WTC11 (cell line): Measurements from ENCODE around the gene TSEN54. TPM values are rescaled to one million over a fixed set of nuclear protein-coding genes. Genes with fewer than 3 reads are reported as not detected.

ENCODE experiments used
- EMX1 ChIP-seq: fragments of 250-450 bp; sonication (Bioruptor Pico); IDR thresholded peaks from 2 replicates; pipeline ENCODE4 v1.8.0; 2021; ENCODE audit warnings: mild to moderate bottlenecking
- FOXP1 ChIP-seq: sonication (generic); formaldehyde crosslinking; IDR thresholded peaks from 2 replicates; pipeline ENCODE4 v1.8.0; 2022; ENCODE audit warnings: missing genetic modification reagents, mild to moderate bottlenecking, moderate library complexity, borderline replicate concordance
- JAZF1 ChIP-seq: fragments of 250-450 bp; sonication (Bioruptor Pico); IDR thresholded peaks from 2 replicates; pipeline ENCODE4 v1.9.0; 2021; ENCODE audit warnings: moderate library complexity, mild to moderate bottlenecking, inconsistent platforms
- KAT7 ChIP-seq: sonication (generic); formaldehyde crosslinking; IDR thresholded peaks from 2 replicates; pipeline ENCODE4 v1.8.1; 2023; ENCODE audit warnings: missing genetic modification reagents, mild to moderate bottlenecking, borderline replicate concordance
- NFE2L1 ChIP-seq: sonication (generic); formaldehyde crosslinking; IDR thresholded peaks from 2 replicates; pipeline ENCODE4 v1.8.1; 2023; ENCODE audit warnings: missing genetic modification reagents
- NR2C2 ChIP-seq: sonication (generic); formaldehyde crosslinking; IDR thresholded peaks from 2 replicates; pipeline ENCODE4 v1.8.0; 2022; ENCODE audit warnings: mild to moderate bottlenecking, missing genetic modification reagents
- OVOL2 ChIP-seq: fragments of 250-450 bp; sonication (Bioruptor Pico); IDR thresholded peaks from 2 replicates; pipeline ENCODE4 v1.9.0; 2021; ENCODE audit warnings: mild to moderate bottlenecking, borderline replicate concordance
- RELA ChIP-seq: sonication (generic); formaldehyde crosslinking; IDR thresholded peaks from 2 replicates; pipeline ENCODE4 v1.8.1; 2022; ENCODE audit warnings: missing genetic modification reagents, mild to moderate bottlenecking, borderline replicate concordance
- SMAD4 ChIP-seq: sonication (generic); formaldehyde crosslinking; IDR thresholded peaks from 2 replicates; pipeline ENCODE4 v1.8.0; 2022; ENCODE audit warnings: mild to moderate bottlenecking, missing genetic modification reagents
- SP1 ChIP-seq: sonication (generic); formaldehyde crosslinking; conservative IDR thresholded peaks from 2 replicates; pipeline ENCODE4 v1.8.1; 2022; ENCODE audit warnings: missing genetic modification reagents
- ZNF317 ChIP-seq: sonication (generic); formaldehyde crosslinking; IDR thresholded peaks from 2 replicates; pipeline ENCODE4 v1.8.1; 2023; ENCODE audit warnings: low read depth, mild to moderate bottlenecking, moderate library complexity, missing genetic modification reagents, borderline replicate concordance
- ZNF416 ChIP-seq: fragments of 250-450 bp; sonication (Bioruptor Pico); IDR thresholded peaks from 2 replicates; pipeline ENCODE4 v1.9.0; 2021; ENCODE audit warnings: mild to moderate bottlenecking, inconsistent platforms
- total RNA-seq: library from RNA; stranded (reverse); gene quantifications from 3 replicates; pipeline ENCODE4 v1.2.3, GENCODE V29; 2021
- TF ChIP-seq, protein P1 (sequence below): fragments of 250-450 bp; sonication (Bioruptor Pico); IDR thresholded peaks from 2 replicates; pipeline ENCODE4 v1.9.0; 2021; ENCODE audit warnings: mild to moderate bottlenecking
- TF ChIP-seq, protein P2 (sequence below): sonication (generic); formaldehyde crosslinking; IDR thresholded peaks from 2 replicates; pipeline ENCODE4 v1.8.1; 2022; ENCODE audit warnings: low read depth, missing genetic modification reagents, borderline replicate concordance
- TF ChIP-seq, protein P3 (sequence below): fragments of 250-450 bp; sonication (Bioruptor Pico); IDR thresholded peaks from 2 replicates; pipeline ENCODE4 v1.9.0; 2021; ENCODE audit warnings: mild to moderate bottlenecking
- TF ChIP-seq, protein P4 (sequence below): sonication (generic); formaldehyde crosslinking; conservative IDR thresholded peaks from 2 replicates; pipeline ENCODE4 v1.8.1; 2022; ENCODE audit warnings: mild to moderate bottlenecking, missing genetic modification reagents
- TF ChIP-seq, protein P5 (sequence below): fragments of 200-600 bp; IDR thresholded peaks from 2 replicates; pipeline ENCODE4 v1.8.0; 2022; ENCODE audit warnings: antibody characterized with exemption
- TF ChIP-seq, protein P6 (sequence below): sonication (generic); formaldehyde crosslinking; conservative IDR thresholded peaks from 2 replicates; pipeline ENCODE4 v1.8.1; 2023; ENCODE audit warnings: mild to moderate bottlenecking, low read depth, missing genetic modification reagents, moderate library complexity
- TF ChIP-seq, protein P7 (sequence below): sonication (generic); formaldehyde crosslinking; IDR thresholded peaks from 2 replicates; pipeline ENCODE4 v1.8.1; 2023; ENCODE audit warnings: mild to moderate bottlenecking, missing genetic modification reagents, borderline replicate concordance
- TF ChIP-seq, protein P8 (sequence below): fragments of 250-450 bp; sonication (Bioruptor Pico); conservative IDR thresholded peaks from 2 replicates; pipeline ENCODE4 v1.9.0; 2021; ENCODE audit warnings: mild to moderate bottlenecking
- TF ChIP-seq, protein P9 (sequence below): fragments of 250-450 bp; sonication (Bioruptor Pico); IDR thresholded peaks from 2 replicates; pipeline ENCODE4 v1.9.0; 2021; ENCODE audit warnings: moderate library complexity, mild to moderate bottlenecking, inconsistent platforms, borderline replicate concordance

TSEN54 gene
- total RNA-seq, 1 experiment from 2014 or later: 53.4 TPM

DNA sequence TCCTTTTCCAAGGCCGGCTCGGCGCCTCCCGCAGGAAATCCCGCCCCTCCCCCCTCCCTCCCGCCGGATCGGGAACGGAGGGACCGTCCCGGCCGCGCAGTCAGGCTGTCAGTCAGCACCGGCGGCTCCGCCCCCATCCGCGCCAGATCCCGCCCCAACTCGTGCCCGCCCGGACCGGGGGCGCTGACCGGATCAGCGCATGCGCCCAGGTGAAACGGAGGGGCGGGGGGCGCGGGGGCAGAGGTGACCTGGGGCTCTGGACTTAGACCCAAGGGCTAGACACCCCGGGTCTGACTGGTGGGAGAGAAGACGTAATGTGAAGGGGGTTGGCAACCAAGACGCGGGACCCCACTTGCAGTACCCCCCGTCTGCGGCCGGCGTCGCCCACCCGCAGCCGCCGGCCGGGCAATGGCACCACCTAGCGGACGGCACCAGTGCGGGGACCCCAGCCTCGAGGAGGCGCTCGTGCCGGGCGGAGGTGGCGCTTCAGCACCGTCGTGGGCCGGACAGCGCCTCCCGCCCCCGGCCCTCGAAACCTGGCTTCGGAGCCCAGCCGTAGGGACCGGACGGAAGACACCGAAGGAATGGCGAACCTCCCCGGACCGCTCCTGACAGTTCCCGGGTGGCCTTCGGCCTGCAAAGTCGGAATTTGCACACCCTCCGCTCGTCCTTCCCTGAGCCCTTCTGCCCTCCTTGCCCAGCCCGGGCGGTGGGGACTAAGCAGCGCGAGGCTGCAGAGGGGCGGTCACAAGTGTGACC, 653 bp upstream of the TSEN54 start, which contains the start of gene CASKIN2 (continued):
- TF ChIP-seq, protein P1, sequence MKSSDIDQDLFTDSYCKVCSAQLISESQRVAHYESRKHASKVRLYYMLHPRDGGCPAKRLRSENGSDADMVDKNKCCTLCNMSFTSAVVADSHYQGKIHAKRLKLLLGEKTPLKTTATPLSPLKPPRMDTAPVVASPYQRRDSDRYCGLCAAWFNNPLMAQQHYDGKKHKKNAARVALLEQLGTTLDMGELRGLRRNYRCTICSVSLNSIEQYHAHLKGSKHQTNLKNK (CRISPR knock-in tag): no peak
- TF ChIP-seq, protein P2, sequence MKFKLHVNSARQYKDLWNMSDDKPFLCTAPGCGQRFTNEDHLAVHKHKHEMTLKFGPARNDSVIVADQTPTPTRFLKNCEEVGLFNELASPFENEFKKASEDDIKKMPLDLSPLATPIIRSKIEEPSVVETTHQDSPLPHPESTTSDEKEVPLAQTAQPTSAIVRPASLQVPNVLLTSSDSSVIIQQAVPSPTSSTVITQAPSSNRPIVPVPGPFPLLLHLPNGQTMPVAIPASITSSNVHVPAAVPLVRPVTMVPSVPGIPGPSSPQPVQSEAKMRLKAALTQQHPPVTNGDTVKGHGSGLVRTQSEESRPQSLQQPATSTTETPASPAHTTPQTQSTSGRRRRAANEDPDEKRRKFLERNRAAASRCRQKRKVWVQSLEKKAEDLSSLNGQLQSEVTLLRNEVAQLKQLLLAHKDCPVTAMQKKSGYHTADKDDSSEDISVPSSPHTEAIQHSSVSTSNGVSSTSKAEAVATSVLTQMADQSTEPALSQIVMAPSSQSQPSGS (CRISPR knock-in tag): 0 out of 2 replicates have a peak, but pooled peaks have one; percentile 44
- TF ChIP-seq EMX1: no peak
- TF ChIP-seq, protein P3, sequence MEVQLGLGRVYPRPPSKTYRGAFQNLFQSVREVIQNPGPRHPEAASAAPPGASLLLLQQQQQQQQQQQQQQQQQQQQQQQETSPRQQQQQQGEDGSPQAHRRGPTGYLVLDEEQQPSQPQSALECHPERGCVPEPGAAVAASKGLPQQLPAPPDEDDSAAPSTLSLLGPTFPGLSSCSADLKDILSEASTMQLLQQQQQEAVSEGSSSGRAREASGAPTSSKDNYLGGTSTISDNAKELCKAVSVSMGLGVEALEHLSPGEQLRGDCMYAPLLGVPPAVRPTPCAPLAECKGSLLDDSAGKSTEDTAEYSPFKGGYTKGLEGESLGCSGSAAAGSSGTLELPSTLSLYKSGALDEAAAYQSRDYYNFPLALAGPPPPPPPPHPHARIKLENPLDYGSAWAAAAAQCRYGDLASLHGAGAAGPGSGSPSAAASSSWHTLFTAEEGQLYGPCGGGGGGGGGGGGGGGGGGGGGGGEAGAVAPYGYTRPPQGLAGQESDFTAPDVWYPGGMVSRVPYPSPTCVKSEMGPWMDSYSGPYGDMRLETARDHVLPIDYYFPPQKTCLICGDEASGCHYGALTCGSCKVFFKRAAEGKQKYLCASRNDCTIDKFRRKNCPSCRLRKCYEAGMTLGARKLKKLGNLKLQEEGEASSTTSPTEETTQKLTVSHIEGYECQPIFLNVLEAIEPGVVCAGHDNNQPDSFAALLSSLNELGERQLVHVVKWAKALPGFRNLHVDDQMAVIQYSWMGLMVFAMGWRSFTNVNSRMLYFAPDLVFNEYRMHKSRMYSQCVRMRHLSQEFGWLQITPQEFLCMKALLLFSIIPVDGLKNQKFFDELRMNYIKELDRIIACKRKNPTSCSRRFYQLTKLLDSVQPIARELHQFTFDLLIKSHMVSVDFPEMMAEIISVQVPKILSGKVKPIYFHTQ (CRISPR knock-in tag): no peak
- no peak for TF ChIP-seq JAZF1 (CRISPR knock-in tag)
- TF ChIP-seq, protein P4, sequence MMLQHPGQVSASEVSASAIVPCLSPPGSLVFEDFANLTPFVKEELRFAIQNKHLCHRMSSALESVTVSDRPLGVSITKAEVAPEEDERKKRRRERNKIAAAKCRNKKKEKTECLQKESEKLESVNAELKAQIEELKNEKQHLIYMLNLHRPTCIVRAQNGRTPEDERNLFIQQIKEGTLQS (CRISPR knock-in tag): peak; percentile 72; the same call in 1 of the 2 replicates
- peak; percentile 89; the same call in 1 of the 2 replicates for TF ChIP-seq SMAD4
- peak; percentile 51 for TF ChIP-seq SP1 (CRISPR knock-in tag)
- TF ChIP-seq, protein P5, sequence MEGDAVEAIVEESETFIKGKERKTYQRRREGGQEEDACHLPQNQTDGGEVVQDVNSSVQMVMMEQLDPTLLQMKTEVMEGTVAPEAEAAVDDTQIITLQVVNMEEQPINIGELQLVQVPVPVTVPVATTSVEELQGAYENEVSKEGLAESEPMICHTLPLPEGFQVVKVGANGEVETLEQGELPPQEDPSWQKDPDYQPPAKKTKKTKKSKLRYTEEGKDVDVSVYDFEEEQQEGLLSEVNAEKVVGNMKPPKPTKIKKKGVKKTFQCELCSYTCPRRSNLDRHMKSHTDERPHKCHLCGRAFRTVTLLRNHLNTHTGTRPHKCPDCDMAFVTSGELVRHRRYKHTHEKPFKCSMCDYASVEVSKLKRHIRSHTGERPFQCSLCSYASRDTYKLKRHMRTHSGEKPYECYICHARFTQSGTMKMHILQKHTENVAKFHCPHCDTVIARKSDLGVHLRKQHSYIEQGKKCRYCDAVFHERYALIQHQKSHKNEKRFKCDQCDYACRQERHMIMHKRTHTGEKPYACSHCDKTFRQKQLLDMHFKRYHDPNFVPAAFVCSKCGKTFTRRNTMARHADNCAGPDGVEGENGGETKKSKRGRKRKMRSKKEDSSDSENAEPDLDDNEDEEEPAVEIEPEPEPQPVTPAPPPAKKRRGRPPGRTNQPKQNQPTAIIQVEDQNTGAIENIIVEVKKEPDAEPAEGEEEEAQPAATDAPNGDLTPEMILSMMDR: peak; percentile 90
- TF ChIP-seq NFE2L1 (CRISPR knock-in tag): peak; percentile 74
- peak; percentile 86 for TF ChIP-seq FOXP1 (CRISPR knock-in tag)
- peak; percentile 43; the same call in 1 of the 2 replicates for TF ChIP-seq NR2C2 (CRISPR knock-in tag)
- TF ChIP-seq, protein P6, sequence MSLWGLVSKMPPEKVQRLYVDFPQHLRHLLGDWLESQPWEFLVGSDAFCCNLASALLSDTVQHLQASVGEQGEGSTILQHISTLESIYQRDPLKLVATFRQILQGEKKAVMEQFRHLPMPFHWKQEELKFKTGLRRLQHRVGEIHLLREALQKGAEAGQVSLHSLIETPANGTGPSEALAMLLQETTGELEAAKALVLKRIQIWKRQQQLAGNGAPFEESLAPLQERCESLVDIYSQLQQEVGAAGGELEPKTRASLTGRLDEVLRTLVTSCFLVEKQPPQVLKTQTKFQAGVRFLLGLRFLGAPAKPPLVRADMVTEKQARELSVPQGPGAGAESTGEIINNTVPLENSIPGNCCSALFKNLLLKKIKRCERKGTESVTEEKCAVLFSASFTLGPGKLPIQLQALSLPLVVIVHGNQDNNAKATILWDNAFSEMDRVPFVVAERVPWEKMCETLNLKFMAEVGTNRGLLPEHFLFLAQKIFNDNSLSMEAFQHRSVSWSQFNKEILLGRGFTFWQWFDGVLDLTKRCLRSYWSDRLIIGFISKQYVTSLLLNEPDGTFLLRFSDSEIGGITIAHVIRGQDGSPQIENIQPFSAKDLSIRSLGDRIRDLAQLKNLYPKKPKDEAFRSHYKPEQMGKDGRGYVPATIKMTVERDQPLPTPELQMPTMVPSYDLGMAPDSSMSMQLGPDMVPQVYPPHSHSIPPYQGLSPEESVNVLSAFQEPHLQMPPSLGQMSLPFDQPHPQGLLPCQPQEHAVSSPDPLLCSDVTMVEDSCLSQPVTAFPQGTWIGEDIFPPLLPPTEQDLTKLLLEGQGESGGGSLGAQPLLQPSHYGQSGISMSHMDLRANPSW: 0 out of 2 replicates have a peak, but pooled peaks have one; percentile 5
- peak; percentile 37; the same call in 1 of the 2 replicates for TF ChIP-seq ZNF317
- TF ChIP-seq ZNF416 (CRISPR knock-in tag): no peak
- peak; percentile 87; the same call in 1 of the 2 replicates for TF ChIP-seq RELA (CRISPR knock-in tag)
- TF ChIP-seq, protein P7, sequence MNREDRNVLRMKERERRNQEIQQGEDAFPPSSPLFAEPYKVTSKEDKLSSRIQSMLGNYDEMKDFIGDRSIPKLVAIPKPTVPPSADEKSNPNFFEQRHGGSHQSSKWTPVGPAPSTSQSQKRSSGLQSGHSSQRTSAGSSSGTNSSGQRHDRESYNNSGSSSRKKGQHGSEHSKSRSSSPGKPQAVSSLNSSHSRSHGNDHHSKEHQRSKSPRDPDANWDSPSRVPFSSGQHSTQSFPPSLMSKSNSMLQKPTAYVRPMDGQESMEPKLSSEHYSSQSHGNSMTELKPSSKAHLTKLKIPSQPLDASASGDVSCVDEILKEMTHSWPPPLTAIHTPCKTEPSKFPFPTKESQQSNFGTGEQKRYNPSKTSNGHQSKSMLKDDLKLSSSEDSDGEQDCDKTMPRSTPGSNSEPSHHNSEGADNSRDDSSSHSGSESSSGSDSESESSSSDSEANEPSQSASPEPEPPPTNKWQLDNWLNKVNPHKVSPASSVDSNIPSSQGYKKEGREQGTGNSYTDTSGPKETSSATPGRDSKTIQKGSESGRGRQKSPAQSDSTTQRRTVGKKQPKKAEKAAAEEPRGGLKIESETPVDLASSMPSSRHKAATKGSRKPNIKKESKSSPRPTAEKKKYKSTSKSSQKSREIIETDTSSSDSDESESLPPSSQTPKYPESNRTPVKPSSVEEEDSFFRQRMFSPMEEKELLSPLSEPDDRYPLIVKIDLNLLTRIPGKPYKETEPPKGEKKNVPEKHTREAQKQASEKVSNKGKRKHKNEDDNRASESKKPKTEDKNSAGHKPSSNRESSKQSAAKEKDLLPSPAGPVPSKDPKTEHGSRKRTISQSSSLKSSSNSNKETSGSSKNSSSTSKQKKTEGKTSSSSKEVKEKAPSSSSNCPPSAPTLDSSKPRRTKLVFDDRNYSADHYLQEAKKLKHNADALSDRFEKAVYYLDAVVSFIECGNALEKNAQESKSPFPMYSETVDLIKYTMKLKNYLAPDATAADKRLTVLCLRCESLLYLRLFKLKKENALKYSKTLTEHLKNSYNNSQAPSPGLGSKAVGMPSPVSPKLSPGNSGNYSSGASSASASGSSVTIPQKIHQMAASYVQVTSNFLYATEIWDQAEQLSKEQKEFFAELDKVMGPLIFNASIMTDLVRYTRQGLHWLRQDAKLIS (CRISPR knock-in tag): no peak
- TF ChIP-seq, protein P8, sequence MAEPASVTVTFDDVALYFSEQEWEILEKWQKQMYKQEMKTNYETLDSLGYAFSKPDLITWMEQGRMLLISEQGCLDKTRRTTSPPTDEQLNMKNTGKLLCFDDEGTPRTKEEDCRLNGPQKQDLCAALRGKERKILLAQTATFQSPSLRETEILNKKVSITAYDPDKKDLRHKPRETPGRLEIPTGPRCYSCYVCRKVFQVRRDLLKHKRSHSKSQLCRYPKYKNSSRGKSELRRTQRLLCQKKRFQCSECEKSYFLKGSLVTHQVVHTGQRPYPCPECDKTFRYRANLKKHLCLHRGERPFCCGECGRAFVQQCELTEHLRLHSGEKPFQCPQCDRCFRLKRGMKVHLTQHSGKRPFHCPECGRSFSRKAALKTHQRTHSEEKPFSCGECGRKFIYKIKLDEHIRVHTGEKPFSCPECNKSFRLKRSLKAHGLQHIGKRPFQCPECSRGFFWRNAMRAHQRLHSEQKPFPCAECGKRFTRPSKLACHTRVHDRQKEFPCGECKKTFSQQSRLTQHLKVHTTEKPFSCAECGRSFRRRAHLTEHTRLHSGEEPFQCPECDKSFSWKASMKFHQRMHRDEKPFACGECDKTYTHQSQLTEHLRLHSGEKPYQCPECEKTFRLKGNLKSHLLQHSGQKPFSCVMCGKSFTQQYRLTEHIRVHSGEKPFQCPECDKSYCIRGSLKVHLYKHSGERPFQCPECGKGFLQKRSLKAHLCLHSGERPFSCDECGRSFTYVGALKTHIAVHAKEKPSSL: no peak
- TF ChIP-seq KAT7: no peak
- TF ChIP-seq, protein P9, sequence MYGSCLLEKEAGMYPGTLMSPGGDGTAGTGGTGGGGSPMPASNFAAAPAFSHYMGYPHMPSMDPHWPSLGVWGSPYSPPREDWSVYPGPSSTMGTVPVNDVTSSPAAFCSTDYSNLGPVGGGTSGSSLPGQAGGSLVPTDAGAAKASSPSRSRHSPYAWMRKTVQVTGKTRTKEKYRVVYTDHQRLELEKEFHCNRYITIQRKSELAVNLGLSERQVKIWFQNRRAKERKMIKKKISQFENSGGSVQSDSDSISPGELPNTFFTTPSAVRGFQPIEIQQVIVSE: no peak
- TF ChIP-seq OVOL2 (CRISPR knock-in tag): no peak
